PC-9 (cell line): ENCODE data around the gene ZNF57. TPM values are rescaled to one million over a fixed set of nuclear protein-coding genes. Genes with fewer than 3 reads are reported as not detected.
A peak's percentile ranks its signal among the peaks of the same experiment; 100 is the strongest.

Source experiments
- BruUV-seq: library from RNA; stranded (reverse); fragments of 400-500 nt; replicated peaks from 2 replicates; lab custom pipeline; 2021; lab: Mats Ljungman, UMichigan
- CTCF ChIA-PET: fragments of 300-600 bp; sonication (Branson Sonifier 250); formaldehyde crosslinking; loops from one replicate; lab custom pipeline; 2022; ENCODE audit warnings: antibody characterized with exemption; lab: Charles Lee
- POLR2A ChIA-PET: fragments of 300-600 bp; sonication (Branson Sonifier 250); formaldehyde crosslinking; loops from one replicate; lab custom pipeline; 2022; ENCODE audit warnings: antibody characterized with exemption; ENCODE audit not compliant: unreplicated experiment; lab: Charles Lee
- DNase-seq, 2 experiments: peaks; one replicate each; pipeline versions ENCODE4 v3.0.0 to v3.0.0-alpha.2; 2015 to 2022; ENCODE audit warnings: mixed read lengths in 1 of 2
- H2AFZ ChIP-seq: fragments of 200-600 bp; sonication (generic); 2 replicates; pipeline ENCODE4 v1.8.1; 2017; ENCODE audit warnings: antibody characterized with exemption
- H3F3A ChIP-seq: fragments of 200-600 bp; sonication (generic); 2 replicates; pipeline ENCODE4 v1.8.1; 2017; ENCODE audit warnings: antibody characterized with exemption, mild to moderate bottlenecking, low read depth; ENCODE audit not compliant: insufficient read depth
- H3K27ac ChIP-seq: fragments of 200-600 bp; sonication (generic); 2 replicates; pipeline ENCODE4 v1.6.1; 2016; ENCODE audit warnings: mixed run types
- H3K27me3 ChIP-seq: fragments of 200-600 bp; sonication (generic); 2 replicates; pipeline ENCODE4 v1.6.1; 2016; ENCODE audit warnings: low read depth, mixed run types; ENCODE audit not compliant: insufficient read depth
- H3K36me3 ChIP-seq: fragments of 200-600 bp; sonication (generic); 2 replicates; pipeline ENCODE4 v1.6.1; 2016; ENCODE audit warnings: low read depth, mixed run types
- H3K4me1 ChIP-seq: fragments of 200-600 bp; sonication (generic); replicated peaks from 2 replicates; pipeline ENCODE4 v1.6.1; 2016; ENCODE audit warnings: mixed run types; ENCODE audit not compliant: insufficient read depth
- H3K4me2 ChIP-seq: fragments of 200-600 bp; sonication (generic); 2 replicates; pipeline ENCODE4 v1.6.1; 2017; ENCODE audit warnings: mixed run types
- H3K4me3 ChIP-seq: fragments of 200-600 bp; sonication (generic); 2 replicates; pipeline ENCODE4 v1.6.1; 2016; ENCODE audit warnings: mixed run types
- H3K79me2 ChIP-seq: fragments of 200-600 bp; sonication (generic); 2 replicates; pipeline ENCODE4 v1.6.1; 2017; ENCODE audit warnings: low read depth, mixed run types
- H3K9me2 ChIP-seq: fragments of 200-600 bp; sonication (generic); 2 replicates; pipeline ENCODE4 v1.8.1; 2017; ENCODE audit warnings: mild to moderate bottlenecking; ENCODE audit not compliant: insufficient read depth
- H3K9me3 ChIP-seq: fragments of 200-600 bp; sonication (generic); 2 replicates; pipeline ENCODE4 v1.8.1; 2016; ENCODE audit warnings: low read depth; ENCODE audit not compliant: insufficient read depth
- H4K20me1 ChIP-seq: fragments of 200-600 bp; sonication (generic); 2 replicates; pipeline ENCODE4 v1.8.1; 2017; ENCODE audit not compliant: insufficient read depth
- EZH2 ChIP-seq: fragments of 200-600 bp; sonication (generic); IDR thresholded peaks from 2 replicates; pipeline ENCODE4 v1.8.0; 2017; ENCODE audit warnings: antibody characterized with exemption, low read depth
- intact Hi-C: fragments of 100-400 bp; cut with micrococcal nuclease; formaldehyde crosslinking; loops from one replicate; pipeline ENCODE4 v1.10.0; 2022; ENCODE audit not compliant: unreplicated experiment
- total RNA-seq: library from RNA; stranded (reverse); gene quantifications from 2 replicates; pipeline ENCODE4 v1.2.3, GENCODE V29; 2021
- TF ChIP-seq, protein P1 (sequence below): fragments of 200-600 bp; sonication (generic); conservative IDR thresholded peaks from 2 replicates; pipeline ENCODE4 v1.6.1; 2017; ENCODE audit warnings: mixed run types, antibody characterized with exemption, mild to moderate bottlenecking, moderate library complexity

The ZNF57 gene
- total RNA-seq, 1 experiment from 2014 or later, result 2.6 TPM

DNA sequence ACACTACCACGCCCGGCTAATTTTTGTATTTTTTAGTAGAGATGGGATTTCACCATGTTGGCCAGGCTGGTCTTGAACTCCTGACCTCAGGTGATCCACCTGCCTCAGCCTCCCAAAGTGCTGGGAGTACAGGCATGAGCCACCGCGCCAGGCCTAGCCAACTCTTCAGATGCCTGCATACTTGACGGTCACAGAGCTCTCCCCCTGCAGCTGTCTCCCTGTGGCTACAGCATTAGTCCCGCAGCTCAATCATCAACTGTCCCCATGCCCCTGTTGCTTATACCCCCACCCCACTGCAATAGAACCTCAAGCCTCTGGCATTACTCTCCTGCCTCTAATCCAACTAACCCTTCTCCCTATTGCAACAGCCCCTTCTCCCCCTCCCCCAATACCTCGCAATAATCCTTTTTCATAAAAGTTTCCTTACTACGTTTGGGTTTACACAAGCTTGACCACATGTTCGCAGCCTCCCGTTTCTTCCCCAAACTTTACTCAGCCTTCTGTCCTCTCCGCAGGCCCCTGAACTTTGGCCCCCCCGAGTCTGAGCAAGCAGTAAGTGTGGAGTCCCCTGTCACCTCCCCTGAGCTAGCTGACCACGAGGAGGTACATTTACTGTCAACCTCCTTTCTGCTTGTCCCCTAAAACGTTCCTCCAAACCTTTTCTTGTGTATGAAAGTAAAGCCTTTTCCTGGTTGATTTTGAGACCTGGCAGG is 42.4 kb downstream of the ZNF57 start:
- no peak for DNase-seq
- no peaks in the 10 kb centered on the region for H4K20me1 ChIP-seq
- ChIA-PET POLR2A (no interaction called here), CTCF (no interaction called here)
- H3K9me3 ChIP-seq, result no peaks in the 10 kb centered on the region
- H2AFZ ChIP-seq, result no peak overlapping the region
- peaks cover 10% of the 10 kb centered on the region; the same call in 1 of the 2 replicates for H3F3A ChIP-seq
- H3K9me2 ChIP-seq, result no peaks in the 10 kb centered on the region
- intact Hi-C loops, result no loop called here
- no peak overlapping the region for H3K27ac ChIP-seq
- peak overlapping the region; percentile 84; the same call in 1 of the 2 replicates for H3K4me2 ChIP-seq
- no peaks in the 10 kb centered on the region for H3K4me1 ChIP-seq
- TF ChIP-seq EZH2, result no peak
- TF ChIP-seq, protein P1, sequence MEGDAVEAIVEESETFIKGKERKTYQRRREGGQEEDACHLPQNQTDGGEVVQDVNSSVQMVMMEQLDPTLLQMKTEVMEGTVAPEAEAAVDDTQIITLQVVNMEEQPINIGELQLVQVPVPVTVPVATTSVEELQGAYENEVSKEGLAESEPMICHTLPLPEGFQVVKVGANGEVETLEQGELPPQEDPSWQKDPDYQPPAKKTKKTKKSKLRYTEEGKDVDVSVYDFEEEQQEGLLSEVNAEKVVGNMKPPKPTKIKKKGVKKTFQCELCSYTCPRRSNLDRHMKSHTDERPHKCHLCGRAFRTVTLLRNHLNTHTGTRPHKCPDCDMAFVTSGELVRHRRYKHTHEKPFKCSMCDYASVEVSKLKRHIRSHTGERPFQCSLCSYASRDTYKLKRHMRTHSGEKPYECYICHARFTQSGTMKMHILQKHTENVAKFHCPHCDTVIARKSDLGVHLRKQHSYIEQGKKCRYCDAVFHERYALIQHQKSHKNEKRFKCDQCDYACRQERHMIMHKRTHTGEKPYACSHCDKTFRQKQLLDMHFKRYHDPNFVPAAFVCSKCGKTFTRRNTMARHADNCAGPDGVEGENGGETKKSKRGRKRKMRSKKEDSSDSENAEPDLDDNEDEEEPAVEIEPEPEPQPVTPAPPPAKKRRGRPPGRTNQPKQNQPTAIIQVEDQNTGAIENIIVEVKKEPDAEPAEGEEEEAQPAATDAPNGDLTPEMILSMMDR, result no peak
- peaks cover 3% of the 10 kb centered on the region; the same call in 1 of the 2 replicates for H3K36me3 ChIP-seq
- H3K79me2 ChIP-seq, result no peaks in the 10 kb centered on the region
- no TSS peak for BruUV-seq
- no peaks in the 10 kb centered on the region for H3K27me3 ChIP-seq
- H3K4me3 ChIP-seq, result no peak overlapping the region

DNA sequence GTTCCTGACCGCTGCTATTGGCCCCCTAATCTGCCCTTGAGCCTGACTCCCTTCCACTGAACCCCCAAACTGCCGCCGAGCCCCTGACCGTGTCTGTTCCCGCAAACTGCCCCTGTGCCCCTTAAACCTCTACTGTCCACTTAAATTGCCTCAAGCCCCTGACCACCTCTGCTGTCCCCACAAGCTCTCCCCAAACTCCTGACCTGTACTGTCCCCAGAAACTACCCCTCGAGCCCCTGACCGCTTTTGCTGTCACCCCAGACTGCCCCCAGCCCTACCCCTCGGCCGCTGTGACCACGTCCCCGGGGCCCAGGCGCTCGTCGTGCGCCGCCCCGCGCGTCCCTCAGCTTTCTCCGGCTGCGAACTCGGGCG is 43.7 kb downstream of the ZNF57 start:
- TF ChIP-seq EZH2, result no peak
- TF ChIP-seq, protein P1, result no peak
- Histone ChIP-seq H3K79me2 (peaks cover 6% of the 10 kb centered on the region), H2AFZ (peak overlapping the region; percentile 93), H3K36me3 (no peaks in the 10 kb centered on the region), H3K27ac (no peak overlapping the region), H3K9me3 (no peaks in the 10 kb centered on the region), H3K9me2 (no peaks in the 10 kb centered on the region), H3K4me1 (no peaks in the 10 kb centered on the region; the same call in 1 of the 2 replicates), H4K20me1 (no peaks in the 10 kb centered on the region), H3F3A (peaks cover 11% of the 10 kb centered on the region; the same call in 1 of the 2 replicates), H3K27me3 (no peaks in the 10 kb centered on the region), H3K4me2 (peak overlapping the region; percentile 84), H3K4me3 (peak overlapping the region; percentile 64)
- CTCF ChIA-PET, result no interaction called here
- no peak for DNase-seq
- POLR2A ChIA-PET, result interaction anchor here (0.6 kb wide), 1 partner anchor 91 kb away, joined by 3 read pairs; no protein-coding TSS in a partner anchor
- no TSS peak for BruUV-seq
- intact Hi-C loops, result loop anchor here (2.0 kb wide), 1 partner anchor 44 kb away; the partner anchor contains the start of gene ZNF57

DNA sequence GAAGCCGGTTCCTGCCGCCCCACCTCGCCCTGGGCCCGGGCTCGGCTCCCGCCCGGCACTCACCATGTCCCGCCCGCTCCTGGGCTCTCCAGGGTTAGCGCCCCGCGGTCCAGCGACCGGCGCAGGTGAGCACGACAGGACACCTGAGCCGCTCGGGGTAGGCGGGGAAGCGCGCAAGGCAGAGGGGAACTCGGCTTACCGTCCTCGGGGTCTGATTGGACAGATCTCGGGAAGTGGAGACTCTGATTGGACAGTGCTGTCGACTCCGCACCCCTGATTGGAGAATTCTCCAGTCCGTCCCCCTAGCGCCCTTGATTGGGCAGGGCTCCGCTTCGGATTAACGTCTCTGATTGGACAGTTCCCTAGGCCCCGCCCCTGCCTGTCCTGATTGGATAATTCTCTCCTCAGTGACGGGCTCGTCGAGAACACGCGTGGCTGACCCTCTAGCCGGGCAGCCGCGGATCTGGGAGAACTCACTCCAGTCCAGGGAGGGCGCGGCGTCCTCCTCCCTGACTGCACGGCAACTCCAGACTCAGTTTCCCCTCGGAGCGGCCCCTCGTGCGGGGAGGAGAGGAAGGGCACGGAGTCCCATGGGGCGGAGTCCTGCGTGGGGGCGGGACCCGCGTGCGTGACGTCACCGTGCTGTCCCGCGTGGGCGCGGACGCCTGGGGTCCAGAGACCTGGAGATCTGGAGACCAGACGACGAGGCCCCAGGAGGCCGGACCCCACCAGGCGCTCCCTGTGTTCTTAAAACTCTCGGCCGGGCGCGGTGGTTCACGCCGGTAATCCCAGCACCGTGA is 44.2 kb downstream of the ZNF57 start, which contains the start of gene ZNF77:
Gene ZNF77, minus strand, starts transcription at position 197 of the 800 bp plus-strand sequence. Its CDS starts 131 bp downstream, at position 66.
- no peaks in the 10 kb centered on the region for H3K27me3 ChIP-seq
- peak; percentile 94 to 96 for DNase-seq
- H3K9me2 ChIP-seq, result no peaks in the 10 kb centered on the region
- TF ChIP-seq EZH2, result no peak
- TF ChIP-seq, protein P1, result no peak
- peak within 1 kb of the TSS; percentile 93 for H2AFZ ChIP-seq
- H4K20me1 ChIP-seq, result no peaks in the 10 kb centered on the region
- H3F3A ChIP-seq, result peaks cover 11% of the 10 kb centered on the region; the same call in 1 of the 2 replicates
- POLR2A ChIA-PET, result interaction anchor here (0.6 kb wide), 1 partner anchor 91 kb away, joined by 3 read pairs; no protein-coding TSS in a partner anchor
- H3K4me1 ChIP-seq, result no peaks in the 10 kb centered on the region; the same call in 1 of the 2 replicates
- H3K79me2 ChIP-seq, result peaks cover 12% of the 10 kb centered on the region
- H3K4me2 ChIP-seq, result peak within 1 kb of the TSS; percentile 84
- H3K36me3 ChIP-seq, result no peaks in the 10 kb centered on the region
- peak within 1 kb of the TSS; percentile 61 for H3K27ac ChIP-seq
- H3K4me3 ChIP-seq, result peak within 1 kb of the TSS; percentile 64
- no peaks in the 10 kb centered on the region for H3K9me3 ChIP-seq
- intact Hi-C loops, result loop anchor here (2.0 kb wide), 1 partner anchor 44 kb away; the partner anchor contains the start of gene ZNF57
- BruUV-seq, result no TSS peak
- CTCF ChIA-PET, result no interaction called here
